Measurements from ENCODE around the gene PTPRM.

- TF ChIP-seq TEAD4 (IDR thresholded peaks at IDR 0.05; ENCODE audit: borderline replicate concordance, insufficient read depth) (no peak), MAX (IDR thresholded peaks at IDR 0.05; ENCODE audit: low read depth) (no peak), TAF1 (IDR thresholded peaks at IDR 0.05; ENCODE audit: borderline replicate concordance, low read depth, low read length) (no peak), NRF1 (IDR thresholded peaks at IDR 0.05; ENCODE audit: low read depth, low read length) (no peak), CTCF (IDR thresholded peaks at IDR 0.05) (no peak)
Measured at GRCh38 chr18:8319798-8320489, 752.8 kb downstream of the PTPRM start.
